Body of pancreas (tissue), 4 donors: ENCODE data around the gene CEP170B.
"Not testable (repeated sequence)": the region's sequence is repeated elsewhere in the genome, so short reads cannot be mapped to it uniquely, and the experiment has no call there.

Source experiments
- POLR2A ChIP-seq, 3 donors: fragments of 450-650 bp; IDR thresholded peaks; one replicate each; pipeline ENCODE4 v1.6.1; 2016; ENCODE audit warnings: antibody characterized with exemption in 3 of 3, mild to moderate bottlenecking in 2 of 3
- TF ChIP-seq, protein P1 (sequence below), 7 experiments: fragments of 450-650 bp in 4 of 7; fragments of 200-600 bp in 3 of 7; sonication (generic) in 3 of 7; IDR thresholded peaks; one replicate each; pipeline ENCODE4 v1.5.1; 2016 to 2019; ENCODE audit warnings: antibody characterized with exemption in 7 of 7

DNA sequence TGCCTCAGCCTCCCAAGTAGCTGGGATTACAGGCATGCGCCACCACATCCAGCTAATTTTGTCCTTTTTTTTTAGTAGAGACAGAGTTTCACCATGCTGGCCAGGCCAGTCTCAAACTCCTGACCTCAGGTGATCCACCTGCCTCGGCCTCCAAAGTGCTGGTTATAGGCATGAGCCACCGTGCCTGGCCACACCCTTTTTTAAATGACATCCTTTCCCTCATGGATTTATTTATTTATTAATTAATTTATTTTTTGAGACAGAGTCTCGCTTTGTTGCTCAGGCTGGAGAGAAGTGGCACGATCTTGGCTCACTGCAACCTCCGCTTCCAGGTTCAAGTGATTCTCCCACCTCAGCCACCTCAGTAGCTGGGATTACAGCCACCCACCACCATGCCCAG lies 7.1 kb upstream of the CEP170B start:
- TF ChIP-seq, protein P1, sequence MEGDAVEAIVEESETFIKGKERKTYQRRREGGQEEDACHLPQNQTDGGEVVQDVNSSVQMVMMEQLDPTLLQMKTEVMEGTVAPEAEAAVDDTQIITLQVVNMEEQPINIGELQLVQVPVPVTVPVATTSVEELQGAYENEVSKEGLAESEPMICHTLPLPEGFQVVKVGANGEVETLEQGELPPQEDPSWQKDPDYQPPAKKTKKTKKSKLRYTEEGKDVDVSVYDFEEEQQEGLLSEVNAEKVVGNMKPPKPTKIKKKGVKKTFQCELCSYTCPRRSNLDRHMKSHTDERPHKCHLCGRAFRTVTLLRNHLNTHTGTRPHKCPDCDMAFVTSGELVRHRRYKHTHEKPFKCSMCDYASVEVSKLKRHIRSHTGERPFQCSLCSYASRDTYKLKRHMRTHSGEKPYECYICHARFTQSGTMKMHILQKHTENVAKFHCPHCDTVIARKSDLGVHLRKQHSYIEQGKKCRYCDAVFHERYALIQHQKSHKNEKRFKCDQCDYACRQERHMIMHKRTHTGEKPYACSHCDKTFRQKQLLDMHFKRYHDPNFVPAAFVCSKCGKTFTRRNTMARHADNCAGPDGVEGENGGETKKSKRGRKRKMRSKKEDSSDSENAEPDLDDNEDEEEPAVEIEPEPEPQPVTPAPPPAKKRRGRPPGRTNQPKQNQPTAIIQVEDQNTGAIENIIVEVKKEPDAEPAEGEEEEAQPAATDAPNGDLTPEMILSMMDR (IDR thresholded peaks at IDR 0.05): not testable (repeated sequence)
- not testable (repeated sequence) for TF ChIP-seq POLR2A (IDR thresholded peaks at IDR 0.05)
